ENCODE results near the gene ZBTB24. TPM values are rescaled to one million over a fixed set of nuclear protein-coding genes. Genes with fewer than 3 reads are reported as not detected.

ZBTB24 gene
- polyA plus RNA-seq, 3 donors, result 3.1 to 4.7 (median 3.4) TPM

GRCh38 chr6:109449064-109449794, 33.8 kb downstream of the ZBTB24 start:
- DNase-seq, result no peak
- no peak overlapping the region for H3K4me2 ChIP-seq (replicated peaks; ENCODE audit: extremely low read depth, low read length, poor library complexity, severe bottlenecking)
- H3K27ac ChIP-seq (ENCODE audit: low read depth in 1 of 2, low read length in 2 of 2), result peak overlapping the region in 1 of 2 donors; percentile 41
- Mint-ChIP-seq H3K36me3 (peaks cover 58 to 92% of the 10 kb centered on the region in 2 donors), H3K4me3 (no peak overlapping the region), H3K27ac (peak overlapping the region in 2 of 7 donors; percentile 65 to 78), H3K27me3 (ENCODE audit: low read depth in 3 of 3) (peaks cover 0 to 2% (median 1%) of the 10 kb centered on the region in 3 donors), H3K9me3 (peaks cover 0 to 2% (median 0%) of the 10 kb centered on the region in 7 donors), H3K4me1 (peaks cover 32% of the 10 kb centered on the region)
- intact Hi-C loops (cut with micrococcal nuclease), result no loop called here
- WGBS (ENCODE audit: insufficient coverage), result 95% methylated on average over 18 of the region's 19 CpGs
- H3K36me3 ChIP-seq (replicated peaks in 1 of 2; ENCODE audit: control insufficient read depth in 1 of 2, insufficient read depth in 2 of 2, low read length in 2 of 2), result peaks cover 70 to 92% of the 10 kb centered on the region in 2 donors
- H3K79me2 ChIP-seq (ENCODE audit: insufficient read depth, low read length), result peaks cover 52% of the 10 kb centered on the region
- H2AFZ ChIP-seq (ENCODE audit: insufficient read depth, low read depth, low read length, poor library complexity, severe bottlenecking), result no peak overlapping the region
- no peak overlapping the region for H3K4me3 ChIP-seq (replicated peaks in 1 of 3; ENCODE audit: low read depth in 2 of 3, low read length in 3 of 3)
- H3K9ac ChIP-seq (ENCODE audit: insufficient read depth, low read length, poor library complexity, severe bottlenecking), result no peak overlapping the region
- TF ChIP-seq CTCF (IDR thresholded peaks at IDR 0.05), result no peak
- peaks cover 12 to 23% of the 10 kb centered on the region in 2 donors for H3K4me1 ChIP-seq (ENCODE audit: control insufficient read depth in 1 of 2, insufficient read depth in 2 of 2, low read length in 2 of 2)
- H4K20me1 ChIP-seq (ENCODE audit: insufficient read depth, low read length), result peaks cover 83% of the 10 kb centered on the region
- no peaks in the 10 kb centered on the region for H3K27me3 ChIP-seq (ENCODE audit: control insufficient read depth in 2 of 2, insufficient read depth in 2 of 2, low read length in 2 of 2)
- H3K9me3 ChIP-seq (replicated peaks in 1 of 2; ENCODE audit: control insufficient read depth in 1 of 2, insufficient read depth in 1 of 2, low read length in 2 of 2), result no peaks in the 10 kb centered on the region

- Histone ChIP-seq H3K27ac (ENCODE audit: low read depth in 1 of 2, low read length in 2 of 2) (peak overlapping the region in 1 of 2 donors; percentile 48), H3K4me3 (replicated peaks in 1 of 3; ENCODE audit: low read depth in 2 of 3, low read length in 3 of 3) (no peak overlapping the region), H3K36me3 (replicated peaks in 1 of 2; ENCODE audit: control insufficient read depth in 1 of 2, insufficient read depth in 2 of 2, low read length in 2 of 2) (peaks cover 74 to 98% of the 10 kb centered on the region in 2 donors), H3K27me3 (ENCODE audit: control insufficient read depth in 2 of 2, insufficient read depth in 2 of 2, low read length in 2 of 2) (no peaks in the 10 kb centered on the region), H3K4me1 (ENCODE audit: control insufficient read depth in 1 of 2, insufficient read depth in 2 of 2, low read length in 2 of 2) (peaks cover 6 to 17% of the 10 kb centered on the region in 2 donors), H3K79me2 (ENCODE audit: insufficient read depth, low read length) (peaks cover 46% of the 10 kb centered on the region), H4K20me1 (ENCODE audit: insufficient read depth, low read length) (peaks cover 81% of the 10 kb centered on the region), H3K9ac (ENCODE audit: insufficient read depth, low read length, poor library complexity, severe bottlenecking) (no peak overlapping the region), H3K9me3 (replicated peaks in 1 of 2; ENCODE audit: control insufficient read depth in 1 of 2, insufficient read depth in 1 of 2, low read length in 2 of 2) (no peaks in the 10 kb centered on the region), H3K4me2 (replicated peaks; ENCODE audit: extremely low read depth, low read length, poor library complexity, severe bottlenecking) (no peak overlapping the region), H2AFZ (ENCODE audit: insufficient read depth, low read depth, low read length, poor library complexity, severe bottlenecking) (no peak overlapping the region)
- Mint-ChIP-seq H3K27ac (peak overlapping the region in 4 of 7 donors; percentile 24 to 61 (median 49)), H3K9me3 (peaks cover 0 to 2% (median 0%) of the 10 kb centered on the region in 7 donors), H3K36me3 (peaks cover 59 to 94% of the 10 kb centered on the region in 2 donors), H3K27me3 (ENCODE audit: low read depth in 3 of 3) (peaks cover 0 to 2% (median 1%) of the 10 kb centered on the region in 3 donors), H3K4me3 (no peak overlapping the region), H3K4me1 (peaks cover 26% of the 10 kb centered on the region)
- DNase-seq, result no peak
- 92% methylated on average over 6 of the region's 7 CpGs for WGBS (ENCODE audit: insufficient coverage)
- intact Hi-C loops (cut with micrococcal nuclease), result no loop called here
- TF ChIP-seq CTCF (IDR thresholded peaks at IDR 0.05), result no peak
Observed at GRCh38 chr6:109448615-109449014, 34.4 kb downstream of the ZBTB24 start.
